ENCODE data around the gene TPRG1.

TPRG1 gene

GRCh38 chr3:189342811-189343210 lies 171.0 kb downstream of the TPRG1 start:
- H3K36me3 ChIP-seq (ENCODE audit: insufficient read depth, insufficient read length, low read length) = no peaks in the 10 kb centered on the region
- H3K27me3 ChIP-seq (ENCODE audit: insufficient read depth, insufficient read length) = no peaks in the 10 kb centered on the region
- no peak overlapping the region for H3K4me3 ChIP-seq (ENCODE audit: insufficient read length, low read depth)
- no peak for DNase-seq (ENCODE audit: low read depth, low spot score)
- no peak overlapping the region for H3K9ac ChIP-seq (ENCODE audit: insufficient read length, low read depth)
- TF ChIP-seq YY1 (IDR thresholded peaks at IDR 0.05; ENCODE audit: insufficient read depth, insufficient read length) (no peak), SUZ12 (IDR thresholded peaks at IDR 0.05; ENCODE audit: extremely low read depth, insufficient read depth, insufficient read length) (no peak), ZNF274 (IDR thresholded peaks at IDR 0.05; ENCODE audit: low read depth, low read length) (no peak)
- H3K4me1 ChIP-seq (ENCODE audit: insufficient read depth, insufficient read length) = no peaks in the 10 kb centered on the region
- no peaks in the 10 kb centered on the region for H3K9me3 ChIP-seq (ENCODE audit: insufficient read depth, low read length)

- Histone ChIP-seq H3K36me3 (ENCODE audit: insufficient read depth, insufficient read length, low read length) (no peaks in the 10 kb centered on the region), H3K9me3 (ENCODE audit: insufficient read depth, low read length) (no peaks in the 10 kb centered on the region), H3K4me1 (ENCODE audit: insufficient read depth, insufficient read length) (no peaks in the 10 kb centered on the region), H3K9ac (ENCODE audit: insufficient read length, low read depth) (no peak overlapping the region), H3K27me3 (ENCODE audit: insufficient read depth, insufficient read length) (no peaks in the 10 kb centered on the region), H3K4me3 (ENCODE audit: insufficient read length, low read depth) (no peak overlapping the region)
- no peak for DNase-seq (ENCODE audit: low read depth, low spot score)
- no peak for TF ChIP-seq ZNF274 (IDR thresholded peaks at IDR 0.05; ENCODE audit: low read depth, low read length)
- TF ChIP-seq SUZ12 (IDR thresholded peaks at IDR 0.05; ENCODE audit: extremely low read depth, insufficient read depth, insufficient read length) = no peak
- TF ChIP-seq YY1 (IDR thresholded peaks at IDR 0.05; ENCODE audit: insufficient read depth, insufficient read length) = no peak
Observed at GRCh38 chr3:189344996-189345395, 173.2 kb downstream of the TPRG1 start.

GRCh38 chr3:189349772-189350171 lies 178.0 kb downstream of the TPRG1 start:
- no peak for DNase-seq (ENCODE audit: low read depth, low spot score)
- no peaks in the 10 kb centered on the region for H3K36me3 ChIP-seq (ENCODE audit: insufficient read depth, insufficient read length, low read length)
- no peaks in the 10 kb centered on the region for H3K27me3 ChIP-seq (ENCODE audit: insufficient read depth, insufficient read length)
- H3K9ac ChIP-seq (ENCODE audit: insufficient read length, low read depth) = no peak overlapping the region
- H3K9me3 ChIP-seq (ENCODE audit: insufficient read depth, low read length) = no peaks in the 10 kb centered on the region
- no peaks in the 10 kb centered on the region for H3K4me1 ChIP-seq (ENCODE audit: insufficient read depth, insufficient read length)
- H3K4me3 ChIP-seq (ENCODE audit: insufficient read length, low read depth) = no peak overlapping the region
- TF ChIP-seq ZNF274 (IDR thresholded peaks at IDR 0.05; ENCODE audit: low read depth, low read length) (no peak), YY1 (IDR thresholded peaks at IDR 0.05; ENCODE audit: insufficient read depth, insufficient read length) (no peak), SUZ12 (IDR thresholded peaks at IDR 0.05; ENCODE audit: extremely low read depth, insufficient read depth, insufficient read length) (no peak)

- TF ChIP-seq SUZ12 (IDR thresholded peaks at IDR 0.05; ENCODE audit: extremely low read depth, insufficient read depth, insufficient read length) = no peak
- no peak for TF ChIP-seq ZNF274 (IDR thresholded peaks at IDR 0.05; ENCODE audit: low read depth, low read length)
- TF ChIP-seq YY1 (IDR thresholded peaks at IDR 0.05; ENCODE audit: insufficient read depth, insufficient read length) = no peak
- no peaks in the 10 kb centered on the region for H3K27me3 ChIP-seq (ENCODE audit: insufficient read depth, insufficient read length)
- H3K36me3 ChIP-seq (ENCODE audit: insufficient read depth, insufficient read length, low read length) = no peaks in the 10 kb centered on the region
- H3K4me3 ChIP-seq (ENCODE audit: insufficient read length, low read depth) = no peak overlapping the region
- H3K9ac ChIP-seq (ENCODE audit: insufficient read length, low read depth) = no peak overlapping the region
- no peaks in the 10 kb centered on the region for H3K4me1 ChIP-seq (ENCODE audit: insufficient read depth, insufficient read length)
- no peaks in the 10 kb centered on the region for H3K9me3 ChIP-seq (ENCODE audit: insufficient read depth, low read length)
- DNase-seq (ENCODE audit: low read depth, low spot score) = no peak
Observed at GRCh38 chr3:189353318-189353965, 181.7 kb downstream of the TPRG1 start.

GRCh38 chr3:189353988-189354889 lies 182.5 kb downstream of the TPRG1 start:
- Histone ChIP-seq H3K9ac (ENCODE audit: insufficient read length, low read depth) (no peak overlapping the region), H3K4me1 (ENCODE audit: insufficient read depth, insufficient read length) (no peaks in the 10 kb centered on the region), H3K27me3 (ENCODE audit: insufficient read depth, insufficient read length) (no peaks in the 10 kb centered on the region), H3K9me3 (ENCODE audit: insufficient read depth, low read length) (no peaks in the 10 kb centered on the region), H3K4me3 (ENCODE audit: insufficient read length, low read depth) (no peak overlapping the region), H3K36me3 (ENCODE audit: insufficient read depth, insufficient read length, low read length) (no peaks in the 10 kb centered on the region)
- no peak for DNase-seq (ENCODE audit: low read depth, low spot score)
- TF ChIP-seq YY1 (IDR thresholded peaks at IDR 0.05; ENCODE audit: insufficient read depth, insufficient read length) = no peak
- no peak for TF ChIP-seq SUZ12 (IDR thresholded peaks at IDR 0.05; ENCODE audit: extremely low read depth, insufficient read depth, insufficient read length)
- TF ChIP-seq ZNF274 (IDR thresholded peaks at IDR 0.05; ENCODE audit: low read depth, low read length) = no peak

GRCh38 chr3:189355115-189355480 lies 183.3 kb downstream of the TPRG1 start:
- no peak for TF ChIP-seq SUZ12 (IDR thresholded peaks at IDR 0.05; ENCODE audit: extremely low read depth, insufficient read depth, insufficient read length)
- TF ChIP-seq YY1 (IDR thresholded peaks at IDR 0.05; ENCODE audit: insufficient read depth, insufficient read length) = no peak
- no peak for TF ChIP-seq ZNF274 (IDR thresholded peaks at IDR 0.05; ENCODE audit: low read depth, low read length)
- Histone ChIP-seq H3K9ac (ENCODE audit: insufficient read length, low read depth) (no peak overlapping the region), H3K9me3 (ENCODE audit: insufficient read depth, low read length) (no peaks in the 10 kb centered on the region), H3K27me3 (ENCODE audit: insufficient read depth, insufficient read length) (no peaks in the 10 kb centered on the region), H3K36me3 (ENCODE audit: insufficient read depth, insufficient read length, low read length) (no peaks in the 10 kb centered on the region), H3K4me3 (ENCODE audit: insufficient read length, low read depth) (no peak overlapping the region), H3K4me1 (ENCODE audit: insufficient read depth, insufficient read length) (no peaks in the 10 kb centered on the region)
- no peak for DNase-seq (ENCODE audit: low read depth, low spot score)

GRCh38 chr3:189355481-189356201 lies 183.9 kb downstream of the TPRG1 start:
- Histone ChIP-seq H3K4me1 (ENCODE audit: insufficient read depth, insufficient read length) (no peaks in the 10 kb centered on the region), H3K4me3 (ENCODE audit: insufficient read length, low read depth) (no peak overlapping the region), H3K27me3 (ENCODE audit: insufficient read depth, insufficient read length) (no peaks in the 10 kb centered on the region), H3K9me3 (ENCODE audit: insufficient read depth, low read length) (no peaks in the 10 kb centered on the region), H3K36me3 (ENCODE audit: insufficient read depth, insufficient read length, low read length) (no peaks in the 10 kb centered on the region), H3K9ac (ENCODE audit: insufficient read length, low read depth) (no peak overlapping the region)
- DNase-seq (ENCODE audit: low read depth, low spot score) = peak; percentile 38
- TF ChIP-seq ZNF274 (IDR thresholded peaks at IDR 0.05; ENCODE audit: low read depth, low read length) (no peak), YY1 (IDR thresholded peaks at IDR 0.05; ENCODE audit: insufficient read depth, insufficient read length) (no peak), SUZ12 (IDR thresholded peaks at IDR 0.05; ENCODE audit: extremely low read depth, insufficient read depth, insufficient read length) (no peak)

All from NT2/D1 (cell line).